Spleen (tissue), 11 donors: Measurements from ENCODE around the gene ZNF362. TPM values are rescaled to one million over a fixed set of nuclear protein-coding genes. Genes with fewer than 3 reads are reported as not detected.
A peak's percentile ranks its signal among the peaks of the same experiment; 100 is the strongest.

Experiments
- DNase-seq: peaks from one replicate; pipeline ENCODE4 v3.0.0-alpha.2; 2020
- H3K27ac ChIP-seq, 8 donors: fragments of 200-600 bp; sonication (generic) in 7 of 8; 1 replicate in 4 of 8; 2 replicates in 4 of 8; pipeline versions ENCODE4 v1.5.0 to v1.8.0; 2016 to 2021; ENCODE audit warnings: inconsistent platforms in 4 of 8, mild to moderate bottlenecking in 4 of 8, moderate library complexity in 1 of 8
- H3K27me3 ChIP-seq, 7 donors: fragments of 200-600 bp; sonication (generic) in 6 of 7; replicated peaks in 1 of 7; 1 replicate in 4 of 7; 2 replicates in 3 of 7; pipeline versions ENCODE4 v1.5.0 to v1.8.0; 2016 to 2021; ENCODE audit warnings: inconsistent platforms in 3 of 7, mild to moderate bottlenecking in 1 of 7
- H3K36me3 ChIP-seq, 6 donors: fragments of 200-600 bp; sonication (generic) in 5 of 6; 1 replicate in 4 of 6; 2 replicates in 2 of 6; pipeline versions ENCODE4 v1.5.0 to v1.8.0; 2016 to 2021; ENCODE audit warnings: inconsistent platforms in 2 of 6
- H3K4me1 ChIP-seq, 6 donors: fragments of 200-600 bp; sonication (generic) in 5 of 6; 1 replicate in 3 of 6; 2 replicates in 3 of 6; pipeline versions ENCODE4 v1.5.0 to v1.8.0; 2016 to 2021; ENCODE audit warnings: inconsistent platforms in 3 of 6
- H3K4me3 ChIP-seq, 8 donors: fragments of 200-600 bp; sonication (generic) in 7 of 8; 1 replicate in 4 of 8; 2 replicates in 4 of 8; pipeline versions ENCODE4 v1.5.0 to v1.8.0; 2016 to 2021; ENCODE audit warnings: inconsistent platforms in 4 of 8, mild to moderate bottlenecking in 4 of 8, moderate library complexity in 2 of 8
- H3K9me3 ChIP-seq, 8 donors: fragments of 200-600 bp; sonication (generic) in 7 of 8; 1 replicate in 4 of 8; 2 replicates in 4 of 8; pipeline versions ENCODE4 v1.5.0 to v1.8.0; 2016 to 2021; ENCODE audit warnings: inconsistent platforms in 4 of 8
- CTCF ChIP-seq, 11 experiments: fragments of 200-600 bp in 7 of 11; fragments of 450-650 bp in 4 of 11; sonication (generic) in 4 of 11; IDR thresholded peaks in 8 of 11; conservative IDR thresholded peaks in 3 of 11; 1 replicate in 7 of 11; 2 replicates in 4 of 11; pipeline versions ENCODE4 v1.4.0 to v1.8.0; 2016 to 2021; ENCODE audit warnings: antibody characterized with exemption in 11 of 11, inconsistent platforms in 4 of 11, mild to moderate bottlenecking in 1 of 11
- POLR2A ChIP-seq, 3 donors: fragments of 450-650 bp; IDR thresholded peaks; one replicate each; pipeline ENCODE4 v1.5.1; 2017; ENCODE audit warnings: antibody characterized with exemption in 3 of 3, mild to moderate bottlenecking in 1 of 3
- POLR2AphosphoS5 ChIP-seq, 3 donors: sonication (generic); formaldehyde crosslinking; IDR thresholded peaks; one replicate each; pipeline ENCODE4 v1.5.1; 2017; ENCODE audit warnings: antibody characterized with exemption in 3 of 3
- whole genome bisulfite sequencing, 5 donors: extraction: QIAGEN DNeasy Blood & Tissue Kit in 3 of 5; methylation state at CpG; one replicate each; pipeline versions ENCODE4 v1.1.5 to v1.1.7; 2013 to 2018; 5-methylcytosine and 5-hydroxymethylcytosine counted together
- intact Hi-C: fragments of 100-400 bp; cut with DNase I; formaldehyde crosslinking; loops from one replicate; pipeline ENCODE4 v1.15.0; 2023; ENCODE audit warnings: low total_unique reads
- polyA plus RNA-seq, 3 donors: library from polyadenylated mRNA; stranded (reverse); fragments of 200-250 nt; gene quantifications; one replicate each; pipeline ENCODE4 v1.2.1, GENCODE V29; 2013
- total RNA-seq, 7 donors: library from RNA; depleted of rRNA in 3 of 7; stranded (reverse); fragments of >200 nt in 3 of 7; fragmentation: NEBNext Ultra II Directional in 4 of 7; extraction: Animal tissue kit (Norgen Biotek cat#: 25700) in 4 of 7; gene quantifications; one replicate each; pipeline versions ENCODE4 v1.1.0 to v1.2.1, GENCODE V29; 2016 to 2021
- donor health status: healthy with polysubstance abuse.
- donor health status: DM: no; HTN: no; CAD: no; lungs with moderate emphysema.
- donor health status: DM: no; HTN: no; CAD: no.
- donor health status: Bipolar disorder and iron deficiency.
- donor health status: healthy.
- donor health status: DM: no; HTN: no; CAD: no.
- donor health status: DM: yes; HTN: yes; CAD: no.

ZNF362 gene
- total and polyA plus RNA-seq, 10 donors: 8.7 to 47.0 (median 24.8) TPM

DNA sequence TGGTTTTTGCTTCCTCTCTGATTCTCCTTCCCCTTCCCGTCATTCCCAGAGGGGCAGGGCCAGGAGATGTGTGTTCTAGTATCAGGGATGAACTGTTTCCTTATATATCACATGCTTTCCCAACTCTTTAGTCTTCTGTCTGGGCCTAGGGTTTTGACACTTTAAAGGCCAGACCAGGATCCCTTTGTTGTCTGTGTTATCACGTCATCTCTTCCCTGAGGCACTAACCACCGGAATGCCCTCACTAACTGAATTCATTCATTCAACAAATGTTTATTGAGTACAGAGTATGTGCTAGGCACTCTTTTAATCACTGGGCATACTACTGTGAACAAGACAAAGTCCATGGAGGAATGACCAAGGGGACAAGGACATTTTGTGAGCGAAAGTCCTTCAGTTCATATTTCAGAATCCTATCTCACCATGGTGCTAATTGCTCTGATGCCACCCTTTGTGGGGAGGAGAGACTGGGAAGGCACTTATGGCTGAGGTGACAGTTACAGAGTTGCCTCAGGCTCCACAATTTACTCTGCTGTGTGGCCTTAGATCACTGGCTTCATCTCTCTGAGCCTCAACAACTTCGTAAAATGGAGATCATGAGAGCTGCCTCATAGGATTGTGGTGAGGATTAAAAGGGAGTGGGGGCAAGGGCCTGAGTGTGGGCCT lies 12.0 kb upstream of the ZNF362 start:
- DNase-seq: no peak
- WGBS, 5 donors: 70 to 78% (median 77%) methylated on average over 5 of the region's 5 CpGs
- TF ChIP-seq CTCF (IDR thresholded peaks at IDR 0.05 in 8 of 11, conservative IDR thresholded peaks at IDR 0.05 in 3 of 11) (no peak), POLR2A (IDR thresholded peaks at IDR 0.05) (no peak), POLR2AphosphoS5 (IDR thresholded peaks at IDR 0.05) (no peak)
- no peak overlapping the region for H3K4me3 ChIP-seq
- H3K27me3 ChIP-seq: peaks cover 0 to 18% (median 0%) of the 10 kb centered on the region in 7 donors
- intact Hi-C loops: no loop called here
- H3K36me3 ChIP-seq: no peaks in the 10 kb centered on the region
- H3K27ac ChIP-seq: peak overlapping the region in 7 of 8 donors; percentile 7 to 58 (median 21)
- H3K9me3 ChIP-seq: no peaks in the 10 kb centered on the region
- peaks cover 0 to 26% (median 10%) of the 10 kb centered on the region in 6 donors for H3K4me1 ChIP-seq

DNA sequence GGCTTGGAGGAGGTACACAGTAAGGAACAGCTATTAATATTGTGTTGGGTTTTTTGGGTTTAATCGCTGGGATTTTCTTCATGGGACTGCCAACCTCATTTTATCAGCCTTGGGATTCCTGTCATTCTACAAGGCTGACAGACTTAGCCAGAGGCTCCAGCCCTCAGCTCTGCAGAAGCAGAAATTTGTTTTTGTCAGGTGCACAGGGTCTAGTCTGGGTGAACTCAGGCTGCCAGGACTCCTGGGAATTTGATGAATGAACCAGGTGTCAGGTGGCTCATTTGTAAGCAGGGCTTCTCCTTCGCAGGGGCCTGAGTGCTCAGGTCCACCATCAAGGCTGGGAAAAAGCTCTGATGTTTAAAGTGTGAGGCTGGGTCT lies 11.5 kb upstream of the ZNF362 start:
- WGBS, 5 donors: 80 to 94% (median 88%) methylated on average over 2 of the region's 2 CpGs

GRCh38 chr1:33246171-33246570 lies 10.1 kb upstream of the ZNF362 start:
- WGBS, 5 donors: 58 to 92% (median 80%) methylated on average over 3 to 4 of the region's 4 CpGs
- no peaks in the 10 kb centered on the region for H3K36me3 ChIP-seq
- DNase-seq: no peak
- intact Hi-C loops: no loop called here
- H3K4me1 ChIP-seq: peaks cover 0 to 26% (median 10%) of the 10 kb centered on the region in 6 donors
- H3K4me3 ChIP-seq: no peak overlapping the region
- no peak overlapping the region for H3K27ac ChIP-seq
- no peaks in the 10 kb centered on the region for H3K9me3 ChIP-seq
- TF ChIP-seq POLR2A (IDR thresholded peaks at IDR 0.05) (no peak), POLR2AphosphoS5 (IDR thresholded peaks at IDR 0.05) (no peak), CTCF (IDR thresholded peaks at IDR 0.05 in 8 of 11, conservative IDR thresholded peaks at IDR 0.05 in 3 of 11) (no peak)
- peaks cover 0 to 28% (median 0%) of the 10 kb centered on the region in 7 donors for H3K27me3 ChIP-seq

More for the DNA sequence above, 11.5 kb upstream of the ZNF362 start:
- TF ChIP-seq CTCF (IDR thresholded peaks at IDR 0.05 in 8 of 11, conservative IDR thresholded peaks at IDR 0.05 in 3 of 11): no peak
- TF ChIP-seq POLR2A (IDR thresholded peaks at IDR 0.05): no peak
- no peak for TF ChIP-seq POLR2AphosphoS5 (IDR thresholded peaks at IDR 0.05)
- H3K27me3 ChIP-seq: peaks cover 0 to 22% (median 0%) of the 10 kb centered on the region in 7 donors
- no peaks in the 10 kb centered on the region for H3K36me3 ChIP-seq
- no peak overlapping the region for H3K4me3 ChIP-seq
- H3K4me1 ChIP-seq: peaks cover 0 to 26% (median 10%) of the 10 kb centered on the region in 6 donors
- H3K27ac ChIP-seq: peak overlapping the region in 3 of 8 donors; percentile 21 to 58 (median 55)
- intact Hi-C loops: no loop called here
- no peak for DNase-seq
- no peaks in the 10 kb centered on the region for H3K9me3 ChIP-seq

GRCh38 chr1:33247545-33247944 lies 8.7 kb upstream of the ZNF362 start:
- H3K4me1 ChIP-seq: peaks cover 0 to 18% (median 5%) of the 10 kb centered on the region in 6 donors
- TF ChIP-seq CTCF (IDR thresholded peaks at IDR 0.05 in 8 of 11, conservative IDR thresholded peaks at IDR 0.05 in 3 of 11): no peak
- TF ChIP-seq POLR2A (IDR thresholded peaks at IDR 0.05): no peak
- no peak for TF ChIP-seq POLR2AphosphoS5 (IDR thresholded peaks at IDR 0.05)
- H3K27ac ChIP-seq: no peak overlapping the region
- H3K36me3 ChIP-seq: no peaks in the 10 kb centered on the region
- H3K4me3 ChIP-seq: no peak overlapping the region
- intact Hi-C loops: no loop called here
- H3K9me3 ChIP-seq: no peaks in the 10 kb centered on the region
- peaks cover 0 to 28% (median 0%) of the 10 kb centered on the region in 7 donors for H3K27me3 ChIP-seq
- DNase-seq: no peak
- 78 to 92% (median 88%) methylated on average over 7 of the region's 7 CpGs for WGBS, 5 donors
